HG03460 (cell line): Measurements from ENCODE around the gene ARMC9.
A peak's percentile ranks its signal among the peaks of the same experiment; 100 is the strongest.
"Not testable (repeated sequence)": the region's sequence is repeated elsewhere in the genome, so short reads cannot be mapped to it uniquely, and the experiment has no call there.

ENCODE experiments used
- ATAC-seq: cut with Tn5 transposase; IDR thresholded peaks from one replicate; pipeline ENCODE4 v1.9.1; 2021; ENCODE audit not compliant: unreplicated experiment

Gene ARMC9

GRCh38 chr2:231181860-231182512 is 16.4 kb upstream of the ARMC9 start:
- peak; percentile 56 for ATAC-seq

GRCh38 chr2:231182513-231182899 is 15.9 kb upstream of the ARMC9 start:
- ATAC-seq: no peak

- ATAC-seq: no peak
Measured at GRCh38 chr2:231183851-231184250, 14.6 kb upstream of the ARMC9 start.

GRCh38 chr2:231184319-231184718 is 14.1 kb upstream of the ARMC9 start:
- ATAC-seq: no peak

GRCh38 chr2:231185050-231185725 is 13.2 kb upstream of the ARMC9 start:
- ATAC-seq: no peak

- no peak for ATAC-seq
Measured at GRCh38 chr2:231185886-231186285, 12.5 kb upstream of the ARMC9 start.

- no peak for ATAC-seq
Measured at GRCh38 chr2:231186325-231186724, 12.1 kb upstream of the ARMC9 start.

- ATAC-seq: no peak
Measured at GRCh38 chr2:231187736-231188505, 10.5 kb upstream of the ARMC9 start.

GRCh38 chr2:231188506-231189170 is 9.8 kb upstream of the ARMC9 start:
- no peak for ATAC-seq

- ATAC-seq: no peak
Measured at GRCh38 chr2:231189171-231189530, 9.3 kb upstream of the ARMC9 start.

GRCh38 chr2:231189571-231190495 is 8.6 kb upstream of the ARMC9 start:
- ATAC-seq: no peak

- no peak for ATAC-seq
Measured at GRCh38 chr2:231190531-231191197, 7.8 kb upstream of the ARMC9 start.

- no peak for ATAC-seq
Measured at GRCh38 chr2:231191896-231192872, 6.2 kb upstream of the ARMC9 start.

- ATAC-seq: no peak
Measured at GRCh38 chr2:231193216-231193615, 5.2 kb upstream of the ARMC9 start.

- no peak for ATAC-seq
Measured at GRCh38 chr2:231196592-231196991, 1.8 kb upstream of the ARMC9 start.

- ATAC-seq: not testable (repeated sequence)
Measured at GRCh38 chr2:231197196-231197595, 1.2 kb upstream of the ARMC9 start.

- ATAC-seq: no peak
Measured at GRCh38 chr2:231197706-231198290, 633 bp upstream of the ARMC9 start.

GRCh38 chr2:231199219-231199618 is 788 bp downstream of the ARMC9 start:
- ATAC-seq: no peak
